Measurements from ENCODE around the gene OVCH2.
"Not testable (repeated sequence)": the region's sequence is repeated elsewhere in the genome, so short reads cannot be mapped to it uniquely, and the experiment has no call there.

Gene OVCH2

DNA sequence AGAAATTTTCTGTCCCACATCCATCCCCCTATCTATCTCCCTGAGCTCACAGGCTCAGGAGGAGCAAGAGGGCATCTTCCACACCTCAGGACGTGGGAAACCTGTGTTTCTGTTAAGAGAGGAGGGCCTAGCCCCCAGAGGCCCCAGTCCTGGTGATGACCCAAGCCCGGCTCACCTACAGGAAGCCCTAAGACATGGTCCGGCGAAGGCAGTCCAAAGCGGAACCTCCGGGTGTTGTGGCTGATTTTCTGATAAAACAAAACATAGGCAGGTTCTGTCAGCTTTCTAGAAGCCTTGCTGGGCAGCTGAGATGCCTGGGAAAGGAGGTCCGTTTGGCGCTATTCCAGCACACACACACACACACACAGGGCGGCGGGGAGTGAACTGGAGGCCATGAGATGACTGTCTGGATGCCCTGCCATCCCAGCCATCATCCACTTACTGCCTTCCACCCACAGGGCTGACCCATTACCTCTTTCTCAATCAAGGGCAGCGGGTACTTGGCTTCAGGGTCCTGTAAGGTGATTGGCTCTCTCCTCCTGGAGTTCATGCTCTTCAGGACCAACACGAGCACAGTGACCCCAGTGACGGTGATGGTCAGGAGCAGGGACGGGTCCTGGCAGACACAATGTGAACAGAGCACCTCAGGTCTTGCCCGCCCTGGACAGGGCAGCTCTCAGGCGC lies 33.9 kb downstream of the OVCH2 start:
- in situ Hi-C loops (cut with MboI; ENCODE audit: low sequenced_read_pairs) = no loop called here

GRCh38 chr11:7671347-7672215 lies 34.7 kb downstream of the OVCH2 start:
- in situ Hi-C loops (cut with MboI; ENCODE audit: low sequenced_read_pairs) = no loop called here

GRCh38 chr11:7670641-7671040 lies 35.6 kb downstream of the OVCH2 start:
- in situ Hi-C loops (cut with MboI; ENCODE audit: low sequenced_read_pairs) = no loop called here

DNA sequence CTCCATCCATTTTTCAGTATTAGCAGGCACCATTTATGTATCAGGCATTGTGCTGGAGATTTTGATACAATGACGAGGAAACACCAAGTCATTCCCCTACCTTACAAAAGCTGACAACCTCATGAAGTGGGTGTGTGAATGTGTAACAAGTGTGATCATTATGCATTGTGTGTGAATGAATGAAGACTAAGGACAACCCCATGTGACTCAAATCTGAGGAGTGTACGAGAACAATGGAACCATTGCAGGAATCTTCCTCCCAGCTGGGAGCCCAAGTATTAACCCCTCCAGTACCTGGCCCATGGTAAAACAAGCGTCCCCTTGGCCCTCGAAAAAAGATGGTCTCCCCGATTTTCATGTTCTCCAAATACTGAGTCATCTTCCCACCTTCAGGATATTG lies 37.4 kb downstream of the OVCH2 start:
- in situ Hi-C loops (cut with MboI; ENCODE audit: low sequenced_read_pairs) = no loop called here

DNA sequence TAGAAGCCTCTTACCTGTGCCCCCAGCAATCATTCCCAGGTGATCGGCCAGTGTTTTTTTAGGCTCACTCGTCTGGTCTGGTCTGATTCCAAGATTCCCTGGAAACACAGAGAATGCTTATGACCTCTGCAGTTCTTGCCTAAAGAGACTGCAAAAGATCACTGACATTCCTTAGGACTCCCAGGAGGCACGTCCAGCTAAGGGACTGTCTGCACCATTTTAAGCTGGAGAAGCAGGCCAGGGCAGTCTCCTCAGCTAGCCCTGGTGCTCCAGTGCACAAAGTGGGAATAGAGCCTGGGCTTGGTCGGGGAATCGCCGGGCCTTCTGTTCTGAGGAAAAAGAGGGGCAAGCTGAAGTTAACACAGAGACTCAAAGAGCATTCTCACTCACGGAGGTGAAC lies 37.8 kb downstream of the OVCH2 start:
- in situ Hi-C loops (cut with MboI; ENCODE audit: low sequenced_read_pairs) = no loop called here

- in situ Hi-C loops (cut with MboI; ENCODE audit: low sequenced_read_pairs) = no loop called here
Observed at GRCh38 chr11:7667460-7667859, 38.8 kb downstream of the OVCH2 start.

GRCh38 chr11:7666292-7666866 lies 39.9 kb downstream of the OVCH2 start:
- in situ Hi-C loops (cut with MboI; ENCODE audit: low sequenced_read_pairs) = no loop called here

DNA sequence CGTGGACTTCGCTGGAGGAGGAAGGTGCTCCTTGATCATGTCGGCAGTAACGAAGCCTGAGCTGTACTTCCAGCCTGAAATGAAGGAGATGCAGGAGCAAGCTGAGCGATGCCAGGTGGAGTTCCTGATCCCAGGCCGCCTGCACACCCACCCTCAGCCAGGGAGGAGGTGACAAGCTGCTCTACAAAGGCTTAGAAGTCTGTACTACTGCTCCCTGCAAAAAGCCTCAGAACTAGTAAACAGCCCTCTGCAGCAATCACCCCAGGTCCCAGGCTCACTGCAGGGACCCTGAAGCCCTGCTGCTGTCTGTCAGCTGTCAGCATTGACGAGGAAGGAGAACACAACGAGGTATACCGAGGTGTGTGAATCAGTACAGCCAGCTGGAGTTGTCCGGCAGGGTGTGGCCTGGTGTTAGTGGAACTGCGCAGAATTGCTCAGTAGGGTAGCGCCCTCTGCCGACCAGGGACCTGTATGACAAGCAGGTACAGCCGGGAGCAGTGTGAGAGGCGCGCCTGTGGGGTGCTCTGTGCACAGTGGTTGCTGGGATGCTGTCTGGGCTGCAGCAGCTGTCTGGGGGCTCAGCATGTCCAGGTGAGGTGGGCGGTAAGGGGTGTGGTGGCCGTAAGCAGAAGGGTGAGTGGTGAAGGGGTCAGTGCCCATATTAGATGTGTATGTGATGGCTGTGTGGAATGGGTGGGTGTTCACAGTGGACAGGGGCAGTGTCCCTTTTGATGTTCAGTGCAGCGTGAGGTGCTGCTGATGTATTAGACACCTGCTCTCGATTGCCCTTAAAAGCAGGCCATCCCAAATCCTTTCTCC lies 40.6 kb downstream of the OVCH2 start:
- in situ Hi-C loops (cut with MboI; ENCODE audit: low sequenced_read_pairs) = no loop called here

- in situ Hi-C loops (cut with MboI; ENCODE audit: low sequenced_read_pairs) = no loop called here
Observed at GRCh38 chr11:7664867-7665266, 41.4 kb downstream of the OVCH2 start.

GRCh38 chr11:7663531-7663930 lies 42.7 kb downstream of the OVCH2 start:
- in situ Hi-C loops (cut with MboI; ENCODE audit: low sequenced_read_pairs) = not testable (repeated sequence)

DNA sequence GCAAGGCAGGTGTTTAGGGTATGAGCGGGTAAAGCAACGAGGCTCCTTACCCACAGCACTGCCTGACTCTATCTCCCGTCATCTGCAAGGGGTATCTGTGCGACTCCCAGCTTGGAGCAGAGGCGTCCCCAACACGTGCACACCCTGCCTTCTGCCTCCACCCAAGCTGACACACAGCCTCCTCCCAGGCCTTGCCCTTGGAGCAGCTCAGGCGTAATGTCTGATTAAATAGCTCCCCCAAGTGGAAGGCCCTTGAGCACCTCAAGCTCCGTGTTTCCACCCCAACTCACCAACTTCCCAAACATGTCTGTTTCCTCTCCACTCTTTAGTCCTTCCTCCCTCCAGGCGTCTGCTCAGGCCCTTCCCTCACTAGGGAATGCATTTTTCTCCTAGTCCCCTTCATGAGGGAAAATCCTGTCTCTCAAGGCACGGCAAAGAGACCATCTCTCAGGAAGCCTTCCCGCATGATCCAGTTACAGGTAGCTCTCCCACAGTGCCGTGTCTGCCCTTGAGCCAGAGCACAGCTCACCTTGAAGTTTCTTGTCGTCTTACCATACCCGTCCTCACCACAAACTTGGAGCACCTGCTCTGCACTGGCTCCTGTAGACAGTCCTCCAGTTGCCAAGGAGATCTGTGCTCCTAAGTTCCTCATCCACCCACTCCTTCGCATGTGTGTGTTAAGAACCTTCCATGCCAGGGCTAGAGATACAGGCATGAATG lies 48.8 kb downstream of the OVCH2 start:
- in situ Hi-C loops (cut with MboI; ENCODE audit: low sequenced_read_pairs) = no loop called here

GRCh38 chr11:7656704-7657103 lies 49.6 kb downstream of the OVCH2 start:
- in situ Hi-C loops (cut with MboI; ENCODE audit: low sequenced_read_pairs) = no loop called here

GRCh38 chr11:7655253-7656217 lies 50.7 kb downstream of the OVCH2 start:
- in situ Hi-C loops (cut with MboI; ENCODE audit: low sequenced_read_pairs) = no loop called here

DNA sequence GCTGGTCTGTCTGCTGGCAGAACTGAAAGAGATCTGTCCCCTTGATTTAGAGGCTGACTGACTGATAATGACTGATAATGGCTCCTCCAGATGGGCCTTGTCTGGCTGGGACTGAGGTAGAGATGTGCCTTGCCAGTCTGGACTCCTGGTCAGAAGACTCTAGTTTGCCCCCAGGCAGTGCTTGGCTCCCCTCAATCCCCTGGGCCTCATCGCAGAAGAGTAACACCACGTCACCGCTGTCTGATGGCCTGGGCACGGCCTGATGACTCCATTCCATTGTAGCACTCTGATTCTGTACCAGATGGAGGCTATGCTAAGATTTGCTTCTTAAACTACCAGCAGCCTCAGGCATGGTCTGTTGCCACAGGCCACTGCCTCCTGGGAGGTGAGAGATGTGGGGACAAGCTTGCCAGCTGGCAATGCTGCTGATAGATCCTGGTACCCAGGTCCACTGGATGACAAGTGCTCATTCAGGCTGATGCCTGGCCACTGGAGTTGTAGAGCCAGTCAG lies 52.0 kb downstream of the OVCH2 start:
- in situ Hi-C loops (cut with MboI; ENCODE audit: low sequenced_read_pairs) = no loop called here

DNA sequence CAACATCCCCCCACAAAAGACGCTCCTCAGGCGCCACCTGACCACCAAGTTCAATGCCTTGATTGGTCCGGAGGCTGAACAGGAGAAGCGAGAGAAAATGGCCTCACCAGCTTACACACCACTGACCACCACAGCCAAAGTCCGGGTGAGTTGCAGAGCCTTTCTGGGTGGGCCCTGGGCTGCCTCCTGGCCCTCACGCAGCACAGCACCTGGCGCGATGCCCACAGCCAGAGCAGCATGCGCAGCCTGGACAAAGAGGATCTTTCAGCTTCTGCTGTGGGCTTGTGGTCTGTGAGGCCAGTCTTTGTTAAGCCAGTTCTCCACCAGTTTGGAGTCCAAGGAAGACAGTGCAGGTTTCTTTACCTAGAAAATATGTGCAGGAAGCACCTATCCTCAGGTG lies 54.6 kb downstream of the OVCH2 start:
- in situ Hi-C loops (cut with MboI; ENCODE audit: low sequenced_read_pairs) = no loop called here

GRCh38 chr11:7651140-7651551 lies 55.1 kb downstream of the OVCH2 start:
- in situ Hi-C loops (cut with MboI; ENCODE audit: low sequenced_read_pairs) = no loop called here

DNA sequence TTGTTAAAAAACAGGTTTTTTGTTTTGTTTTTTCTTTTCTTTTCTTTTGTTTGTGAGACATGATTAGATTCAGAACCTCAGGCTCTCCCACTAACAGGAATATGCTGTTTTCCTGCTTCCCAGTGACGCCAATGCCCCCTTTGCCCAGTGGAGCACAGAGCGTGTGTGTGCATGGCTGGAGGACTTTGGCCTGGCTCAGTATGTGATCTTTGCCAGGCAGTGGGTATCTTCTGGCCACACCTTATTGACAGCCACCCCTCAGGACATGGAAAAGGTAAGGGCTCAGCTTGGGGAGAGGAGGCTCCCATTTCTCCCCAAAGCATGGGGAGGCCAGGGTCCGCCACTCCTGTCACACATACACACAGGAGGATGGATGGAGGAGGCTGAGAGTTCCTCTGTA lies 58.0 kb downstream of the OVCH2 start:
- in situ Hi-C loops (cut with MboI; ENCODE audit: low sequenced_read_pairs) = no loop called here

DNA sequence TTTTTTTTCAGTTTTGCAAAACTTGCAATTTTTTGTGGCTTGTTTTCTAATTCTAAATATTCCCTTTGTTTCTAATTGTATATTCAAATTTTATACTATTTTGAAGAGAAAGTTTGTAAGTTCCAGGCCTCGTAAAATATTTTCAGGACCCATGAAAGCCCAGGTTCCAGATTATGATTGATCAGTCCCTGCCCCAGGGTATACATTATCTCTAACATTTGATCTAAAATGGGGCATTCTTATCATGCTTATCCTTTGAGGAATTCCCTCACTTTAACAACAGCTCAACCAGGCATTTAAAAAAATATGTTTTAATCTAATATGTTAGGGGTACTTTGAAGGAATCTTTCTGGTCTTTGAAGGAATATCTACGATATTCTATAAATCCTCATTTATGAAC lies 59.4 kb downstream of the OVCH2 start:
- in situ Hi-C loops (cut with MboI; ENCODE audit: low sequenced_read_pairs) = no loop called here

- in situ Hi-C loops (cut with MboI; ENCODE audit: low sequenced_read_pairs) = no loop called here
Observed at GRCh38 chr11:7645206-7645605, 61.1 kb downstream of the OVCH2 start.

Data from hTERT RPE-1 (cell line).